ENCODE results near the gene GCNT1. TPM values are rescaled to one million over a fixed set of nuclear protein-coding genes. Genes with fewer than 3 reads are reported as not detected.
"Not testable (repeated sequence)": the region's sequence is repeated elsewhere in the genome, so short reads cannot be mapped to it uniquely, and the experiment has no call there.

GCNT1 gene
- total and polyA plus RNA-seq, 11 donors: 0.67 to 18.0 (median 1.8) TPM

DNA sequence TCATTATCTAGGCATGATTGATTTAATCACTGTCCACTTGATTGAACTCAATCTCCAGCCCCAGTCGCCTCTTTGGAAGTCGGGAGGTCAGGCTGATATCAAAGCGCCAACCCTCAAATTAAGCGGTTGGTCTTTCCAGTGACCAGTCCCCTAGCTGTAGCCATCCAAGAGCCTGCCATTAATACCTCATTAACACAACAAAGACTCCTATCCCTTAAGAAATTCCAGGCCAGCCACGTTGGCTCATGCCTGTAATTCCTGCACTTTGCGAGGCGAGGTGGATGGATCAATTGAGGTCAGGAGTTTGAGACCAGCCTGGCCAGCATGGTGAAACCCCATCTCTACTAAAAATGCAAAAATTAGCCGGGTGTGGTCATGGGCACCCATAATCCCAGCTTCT, 27.4 kb upstream of the GCNT1 start:
- 69 to 81% (median 80%) methylated on average over 8 of the region's 8 CpGs for WGBS, 4 donors
- no peaks in the 10 kb centered on the region for H3K9me3 ChIP-seq
- no peak overlapping the region for H3K4me3 ChIP-seq
- ATAC-seq (no peak), DNase-seq (no peak)
- no peaks in the 10 kb centered on the region for H3K4me1 ChIP-seq
- no peaks in the 10 kb centered on the region for H3K36me3 ChIP-seq
- TF ChIP-seq, protein P1, sequence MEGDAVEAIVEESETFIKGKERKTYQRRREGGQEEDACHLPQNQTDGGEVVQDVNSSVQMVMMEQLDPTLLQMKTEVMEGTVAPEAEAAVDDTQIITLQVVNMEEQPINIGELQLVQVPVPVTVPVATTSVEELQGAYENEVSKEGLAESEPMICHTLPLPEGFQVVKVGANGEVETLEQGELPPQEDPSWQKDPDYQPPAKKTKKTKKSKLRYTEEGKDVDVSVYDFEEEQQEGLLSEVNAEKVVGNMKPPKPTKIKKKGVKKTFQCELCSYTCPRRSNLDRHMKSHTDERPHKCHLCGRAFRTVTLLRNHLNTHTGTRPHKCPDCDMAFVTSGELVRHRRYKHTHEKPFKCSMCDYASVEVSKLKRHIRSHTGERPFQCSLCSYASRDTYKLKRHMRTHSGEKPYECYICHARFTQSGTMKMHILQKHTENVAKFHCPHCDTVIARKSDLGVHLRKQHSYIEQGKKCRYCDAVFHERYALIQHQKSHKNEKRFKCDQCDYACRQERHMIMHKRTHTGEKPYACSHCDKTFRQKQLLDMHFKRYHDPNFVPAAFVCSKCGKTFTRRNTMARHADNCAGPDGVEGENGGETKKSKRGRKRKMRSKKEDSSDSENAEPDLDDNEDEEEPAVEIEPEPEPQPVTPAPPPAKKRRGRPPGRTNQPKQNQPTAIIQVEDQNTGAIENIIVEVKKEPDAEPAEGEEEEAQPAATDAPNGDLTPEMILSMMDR (IDR thresholded peaks at IDR 0.05): no peak
- TF ChIP-seq POLR2A (IDR thresholded peaks at IDR 0.05): no peak
- H3K27me3 ChIP-seq: no peaks in the 10 kb centered on the region
- no peak overlapping the region for H3K27ac ChIP-seq
- intact Hi-C loops (cut with DNase I): no loop called here

GRCh38 chr9:76433406-76433805, 25.6 kb upstream of the GCNT1 start:
- H3K9me3 ChIP-seq: no peaks in the 10 kb centered on the region
- no peak overlapping the region for H3K4me3 ChIP-seq
- 83 to 90% (median 87%) methylated on average over 3 to 5 of the region's 5 CpGs for WGBS, 4 donors
- H3K4me1 ChIP-seq: no peaks in the 10 kb centered on the region
- no peaks in the 10 kb centered on the region for H3K36me3 ChIP-seq
- H3K27ac ChIP-seq: no peak overlapping the region
- no peaks in the 10 kb centered on the region for H3K27me3 ChIP-seq
- DNase-seq (no peak), ATAC-seq (no peak)
- intact Hi-C loops (cut with DNase I): no loop called here
- TF ChIP-seq POLR2A (IDR thresholded peaks at IDR 0.05): no peak
- TF ChIP-seq, protein P1 (IDR thresholded peaks at IDR 0.05): no peak

DNA sequence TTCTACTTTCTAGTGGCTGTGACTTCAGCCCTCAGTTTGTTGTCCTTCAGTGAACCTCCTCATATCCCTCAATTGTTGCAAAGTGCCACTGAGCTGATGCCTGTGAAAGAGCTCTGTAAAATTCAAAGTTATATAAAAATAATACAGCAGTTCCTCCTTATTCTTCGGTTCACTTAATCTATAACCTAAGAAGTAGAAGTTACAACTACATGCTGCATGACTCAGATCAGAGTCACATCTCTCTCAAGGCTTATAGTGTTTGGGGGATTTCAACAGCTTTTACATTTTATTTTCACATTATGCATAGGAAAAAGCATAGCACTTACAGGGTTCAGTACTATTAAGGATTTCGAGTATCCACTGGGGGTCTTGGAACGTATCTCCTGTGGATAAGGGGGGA, 25.1 kb upstream of the GCNT1 start:
- no peaks in the 10 kb centered on the region for H3K27me3 ChIP-seq
- no peak for DNase-seq
- ATAC-seq: no peak
- H3K4me3 ChIP-seq: no peak overlapping the region
- H3K4me1 ChIP-seq: no peaks in the 10 kb centered on the region
- 78 to 87% (median 80%) methylated on average over 3 of the region's 3 CpGs for WGBS, 4 donors
- no peaks in the 10 kb centered on the region for H3K9me3 ChIP-seq
- H3K27ac ChIP-seq: no peak overlapping the region
- TF ChIP-seq, protein P1 (IDR thresholded peaks at IDR 0.05): no peak
- TF ChIP-seq POLR2A (IDR thresholded peaks at IDR 0.05): no peak
- no peaks in the 10 kb centered on the region for H3K36me3 ChIP-seq
- intact Hi-C loops (cut with DNase I): no loop called here

- H3K9me3 ChIP-seq; DNase-seq; H3K36me3 ChIP-seq; H3K4me1 ChIP-seq; intact Hi-C loops (cut with DNase I); H3K27ac ChIP-seq; ATAC-seq; H3K27me3 ChIP-seq; H3K4me3 ChIP-seq: not testable (repeated sequence)
- 84 to 92% (median 89%) methylated on average over 6 of the region's 6 CpGs for WGBS, 4 donors
These were observed 24.1 kb upstream of the GCNT1 start for GRCh38 chr9:76434897-76435296.

DNA sequence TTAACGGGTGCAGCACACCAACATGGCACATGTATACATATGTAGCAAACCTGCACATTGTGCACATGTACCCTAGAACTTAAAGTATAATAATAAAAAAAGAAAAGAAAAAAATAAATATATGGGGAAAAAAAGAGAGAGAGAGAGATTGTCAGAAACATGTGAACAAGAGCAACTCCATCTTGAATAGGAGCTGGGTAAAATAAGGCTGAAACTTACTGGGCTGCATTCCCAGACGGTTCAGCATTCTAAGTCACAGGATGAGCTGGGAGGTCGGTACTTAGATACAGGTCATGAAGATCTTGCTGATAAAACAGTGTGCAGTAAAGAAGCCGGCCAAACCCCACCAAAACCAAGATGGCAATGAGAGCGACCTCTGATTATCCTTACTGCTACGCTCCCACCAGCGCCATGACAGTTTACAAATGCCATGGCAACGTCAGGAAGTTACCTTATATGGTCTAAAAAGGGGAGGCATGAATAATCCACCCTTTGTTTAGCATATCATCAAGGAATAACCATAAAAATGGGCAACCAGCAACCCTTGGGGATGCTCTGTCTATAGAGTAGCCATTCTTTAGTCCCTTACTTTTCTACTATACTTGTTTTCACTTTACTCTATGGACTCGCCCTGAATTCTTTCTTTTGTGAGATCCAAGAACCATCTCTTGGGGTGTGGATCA, 21.8 kb upstream of the GCNT1 start:
- H3K4me1 ChIP-seq; DNase-seq; H3K9me3 ChIP-seq; H3K36me3 ChIP-seq; intact Hi-C loops (cut with DNase I); H3K4me3 ChIP-seq; ATAC-seq; H3K27me3 ChIP-seq; H3K27ac ChIP-seq: not testable (repeated sequence)
- 82 to 88% (median 82%) methylated on average over 9 of the region's 9 CpGs for WGBS, 4 donors
